22Rv1 (cell line): Measurements from ENCODE around the gene HDC.

Experiments
- ZFX ChIP-seq: fragments of 450-650 bp; IDR thresholded peaks from 2 replicates; pipeline ENCODE4 v1.6.1; 2017; ENCODE audit warnings: antibody characterized with exemption, borderline replicate concordance
- TF ChIP-seq, protein P1 (sequence below): fragments of 450-650 bp; IDR thresholded peaks from 2 replicates; pipeline ENCODE4 v1.5.1; 2017; ENCODE audit warnings: mild to moderate bottlenecking

DNA sequence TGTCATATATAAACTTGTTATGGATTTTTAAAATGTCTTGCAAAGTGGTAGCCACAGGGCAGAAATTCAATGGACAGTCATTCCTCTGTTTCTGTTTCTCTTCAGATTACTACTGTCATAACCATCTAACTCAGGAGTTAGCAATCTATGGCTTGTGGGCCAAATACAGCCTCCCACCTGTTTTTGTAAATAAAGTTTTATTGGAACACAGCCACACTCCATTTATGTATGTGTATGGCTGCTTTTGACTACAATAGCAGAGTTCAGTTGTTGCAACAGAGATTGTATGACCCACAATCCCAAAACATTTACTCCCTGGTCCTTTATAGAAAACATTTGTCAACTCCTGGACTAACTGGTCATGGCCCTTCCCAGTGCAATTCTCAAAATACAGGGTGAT lies 63.5 kb downstream of the HDC start:
- TF ChIP-seq, protein P1, sequence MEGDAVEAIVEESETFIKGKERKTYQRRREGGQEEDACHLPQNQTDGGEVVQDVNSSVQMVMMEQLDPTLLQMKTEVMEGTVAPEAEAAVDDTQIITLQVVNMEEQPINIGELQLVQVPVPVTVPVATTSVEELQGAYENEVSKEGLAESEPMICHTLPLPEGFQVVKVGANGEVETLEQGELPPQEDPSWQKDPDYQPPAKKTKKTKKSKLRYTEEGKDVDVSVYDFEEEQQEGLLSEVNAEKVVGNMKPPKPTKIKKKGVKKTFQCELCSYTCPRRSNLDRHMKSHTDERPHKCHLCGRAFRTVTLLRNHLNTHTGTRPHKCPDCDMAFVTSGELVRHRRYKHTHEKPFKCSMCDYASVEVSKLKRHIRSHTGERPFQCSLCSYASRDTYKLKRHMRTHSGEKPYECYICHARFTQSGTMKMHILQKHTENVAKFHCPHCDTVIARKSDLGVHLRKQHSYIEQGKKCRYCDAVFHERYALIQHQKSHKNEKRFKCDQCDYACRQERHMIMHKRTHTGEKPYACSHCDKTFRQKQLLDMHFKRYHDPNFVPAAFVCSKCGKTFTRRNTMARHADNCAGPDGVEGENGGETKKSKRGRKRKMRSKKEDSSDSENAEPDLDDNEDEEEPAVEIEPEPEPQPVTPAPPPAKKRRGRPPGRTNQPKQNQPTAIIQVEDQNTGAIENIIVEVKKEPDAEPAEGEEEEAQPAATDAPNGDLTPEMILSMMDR = no peak
- TF ChIP-seq ZFX = no peak
